ENCODE results near the gene LARGE2. TPM values are rescaled to one million over a fixed set of nuclear protein-coding genes. Genes with fewer than 3 reads are reported as not detected.

LARGE2 gene
- total RNA-seq, 1 experiment from 2014 or later, result 30.1 TPM

DNA sequence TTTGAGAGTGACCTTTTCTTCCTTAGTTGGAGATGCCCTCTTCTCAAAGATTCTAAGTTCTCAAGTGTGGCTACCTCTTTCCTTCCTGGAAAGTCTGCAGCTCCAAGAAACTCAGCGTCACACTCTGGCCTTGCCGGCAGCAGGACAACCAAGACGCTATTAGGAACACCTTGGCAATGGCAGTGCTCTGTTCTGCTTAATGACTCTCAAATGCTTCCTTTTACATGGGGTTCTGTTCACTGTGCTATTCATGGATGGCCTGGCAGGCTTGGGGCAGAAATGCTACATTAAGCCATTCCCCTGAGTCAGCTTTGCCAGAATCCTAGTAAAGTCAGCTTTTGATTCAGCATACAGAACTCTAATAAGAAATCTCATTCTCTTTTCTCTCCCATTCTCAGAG lies 25.9 kb downstream of the LARGE2 start:
- no peak overlapping the region for H3K27ac Mint-ChIP-seq (ENCODE audit: unreplicated experiment)
- no peak for DNase-seq
- TF ChIP-seq, protein P1, sequence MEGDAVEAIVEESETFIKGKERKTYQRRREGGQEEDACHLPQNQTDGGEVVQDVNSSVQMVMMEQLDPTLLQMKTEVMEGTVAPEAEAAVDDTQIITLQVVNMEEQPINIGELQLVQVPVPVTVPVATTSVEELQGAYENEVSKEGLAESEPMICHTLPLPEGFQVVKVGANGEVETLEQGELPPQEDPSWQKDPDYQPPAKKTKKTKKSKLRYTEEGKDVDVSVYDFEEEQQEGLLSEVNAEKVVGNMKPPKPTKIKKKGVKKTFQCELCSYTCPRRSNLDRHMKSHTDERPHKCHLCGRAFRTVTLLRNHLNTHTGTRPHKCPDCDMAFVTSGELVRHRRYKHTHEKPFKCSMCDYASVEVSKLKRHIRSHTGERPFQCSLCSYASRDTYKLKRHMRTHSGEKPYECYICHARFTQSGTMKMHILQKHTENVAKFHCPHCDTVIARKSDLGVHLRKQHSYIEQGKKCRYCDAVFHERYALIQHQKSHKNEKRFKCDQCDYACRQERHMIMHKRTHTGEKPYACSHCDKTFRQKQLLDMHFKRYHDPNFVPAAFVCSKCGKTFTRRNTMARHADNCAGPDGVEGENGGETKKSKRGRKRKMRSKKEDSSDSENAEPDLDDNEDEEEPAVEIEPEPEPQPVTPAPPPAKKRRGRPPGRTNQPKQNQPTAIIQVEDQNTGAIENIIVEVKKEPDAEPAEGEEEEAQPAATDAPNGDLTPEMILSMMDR (IDR thresholded peaks at IDR 0.05; ENCODE audit: unreplicated experiment), result no peak
- CTCF ChIA-PET, result no interaction called here
- no TSS peak for BruUV-seq (replicated peaks)
- no peaks in the 10 kb centered on the region for H3K36me3 Mint-ChIP-seq (ENCODE audit: insufficient read depth, unreplicated experiment)
- H3K4me3 Mint-ChIP-seq (ENCODE audit: low read depth, unreplicated experiment), result no peak overlapping the region
- intact Hi-C loops (cut with micrococcal nuclease; ENCODE audit: unreplicated experiment), result no loop called here
- H3K9me3 Mint-ChIP-seq (ENCODE audit: low read depth, unreplicated experiment), result no peaks in the 10 kb centered on the region
- no peaks in the 10 kb centered on the region for H3K27me3 Mint-ChIP-seq (ENCODE audit: unreplicated experiment)
- H3K4me1 Mint-ChIP-seq (ENCODE audit: low read depth, unreplicated experiment), result no peaks in the 10 kb centered on the region

DNA sequence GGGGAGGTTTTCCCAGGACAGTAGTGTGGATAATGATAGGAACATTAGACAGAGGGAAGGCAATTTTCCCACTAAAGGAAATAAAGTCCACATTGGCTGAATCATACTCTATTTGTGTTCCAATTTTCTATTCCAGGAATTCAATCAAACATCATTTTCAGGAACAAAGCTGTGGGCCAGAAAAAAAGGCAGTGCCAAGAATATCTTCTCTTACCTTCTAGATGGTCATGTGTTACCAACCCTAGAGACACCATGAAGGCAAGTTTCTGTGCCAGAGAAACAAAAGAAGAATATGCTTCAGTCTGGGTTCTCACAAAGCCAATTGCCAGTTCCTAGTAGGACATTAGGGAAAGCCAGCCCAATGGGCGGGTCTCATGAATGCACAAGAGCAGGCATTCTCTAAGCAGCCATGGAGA lies 27.5 kb downstream of the LARGE2 start:
- intact Hi-C loops (cut with micrococcal nuclease; ENCODE audit: unreplicated experiment), result no loop called here
- no TSS peak for BruUV-seq (replicated peaks)
- TF ChIP-seq, protein P1 (IDR thresholded peaks at IDR 0.05; ENCODE audit: unreplicated experiment), result no peak

GRCh38 chr11:45959851-45960250 lies 37.4 kb downstream of the LARGE2 start:
- DNase-seq, result no peak
- CTCF ChIA-PET, result no interaction called here
- TF ChIP-seq, protein P1 (IDR thresholded peaks at IDR 0.05; ENCODE audit: unreplicated experiment), result no peak
- intact Hi-C loops (cut with micrococcal nuclease; ENCODE audit: unreplicated experiment), result no loop called here
- no peak overlapping the region for H3K4me3 Mint-ChIP-seq (ENCODE audit: low read depth, unreplicated experiment)
- H3K9me3 Mint-ChIP-seq (ENCODE audit: low read depth, unreplicated experiment), result no peaks in the 10 kb centered on the region
- H3K4me1 Mint-ChIP-seq (ENCODE audit: low read depth, unreplicated experiment), result no peaks in the 10 kb centered on the region
- H3K27ac Mint-ChIP-seq (ENCODE audit: unreplicated experiment), result no peak overlapping the region
- BruUV-seq (replicated peaks), result no TSS peak
- no peaks in the 10 kb centered on the region for H3K27me3 Mint-ChIP-seq (ENCODE audit: unreplicated experiment)
- H3K36me3 Mint-ChIP-seq (ENCODE audit: insufficient read depth, unreplicated experiment), result no peaks in the 10 kb centered on the region

More for the DNA sequence above, 27.5 kb downstream of the LARGE2 start:
- no peak overlapping the region for H3K27ac Mint-ChIP-seq (ENCODE audit: unreplicated experiment)
- H3K36me3 Mint-ChIP-seq (ENCODE audit: insufficient read depth, unreplicated experiment), result no peaks in the 10 kb centered on the region
- H3K9me3 Mint-ChIP-seq (ENCODE audit: low read depth, unreplicated experiment), result no peaks in the 10 kb centered on the region
- CTCF ChIA-PET, result no interaction called here
- H3K27me3 Mint-ChIP-seq (ENCODE audit: unreplicated experiment), result no peaks in the 10 kb centered on the region
- DNase-seq, result no peak
- no peak overlapping the region for H3K4me3 Mint-ChIP-seq (ENCODE audit: low read depth, unreplicated experiment)
- no peaks in the 10 kb centered on the region for H3K4me1 Mint-ChIP-seq (ENCODE audit: low read depth, unreplicated experiment)

DNA sequence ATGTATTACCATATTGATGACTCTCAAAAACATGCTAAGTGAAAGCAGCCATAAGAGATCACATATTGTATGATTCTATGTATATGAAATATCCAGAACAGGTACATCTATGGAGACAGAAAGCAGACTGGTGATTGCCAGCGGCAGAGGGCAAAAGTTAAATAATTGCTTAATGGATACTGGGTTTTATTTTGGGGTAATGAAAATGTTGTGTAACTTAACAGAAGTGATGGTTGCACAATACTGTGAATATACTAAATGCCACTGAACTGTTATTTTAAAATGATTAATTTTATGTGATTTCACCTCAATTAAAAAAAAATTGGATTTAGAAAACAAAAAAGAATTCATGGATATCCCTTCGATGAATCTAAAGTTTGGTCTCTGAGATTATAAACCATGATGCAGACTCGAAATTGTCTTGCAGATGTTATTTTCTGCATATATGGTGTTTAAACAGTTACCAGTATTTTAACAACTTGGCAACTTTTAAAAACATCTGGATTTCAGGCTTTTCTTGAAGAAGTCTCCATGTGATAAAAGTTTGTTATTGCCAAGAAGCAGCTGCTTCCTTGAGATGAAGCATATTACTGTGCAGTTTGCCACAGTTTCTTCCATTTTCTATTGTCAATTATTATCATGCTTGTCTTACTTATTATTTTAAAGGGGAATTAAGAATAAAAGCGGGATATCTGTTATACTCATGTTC lies 38.1 kb downstream of the LARGE2 start:
- TF ChIP-seq, protein P1 (IDR thresholded peaks at IDR 0.05; ENCODE audit: unreplicated experiment), result no peak
- no peaks in the 10 kb centered on the region for H3K9me3 Mint-ChIP-seq (ENCODE audit: low read depth, unreplicated experiment)
- no peaks in the 10 kb centered on the region for H3K36me3 Mint-ChIP-seq (ENCODE audit: insufficient read depth, unreplicated experiment)
- no peak overlapping the region for H3K4me3 Mint-ChIP-seq (ENCODE audit: low read depth, unreplicated experiment)
- DNase-seq, result no peak
- no peaks in the 10 kb centered on the region for H3K4me1 Mint-ChIP-seq (ENCODE audit: low read depth, unreplicated experiment)
- no peaks in the 10 kb centered on the region for H3K27me3 Mint-ChIP-seq (ENCODE audit: unreplicated experiment)
- H3K27ac Mint-ChIP-seq (ENCODE audit: unreplicated experiment), result no peak overlapping the region
- intact Hi-C loops (cut with micrococcal nuclease; ENCODE audit: unreplicated experiment), result no loop called here
- CTCF ChIA-PET, result no interaction called here
- no TSS peak for BruUV-seq (replicated peaks)
